Hippocampal formation (tissue), 2 donors: ENCODE measurements around the gene BFSP1.

Source experiments
- DNase-seq, 2 donors: peaks; one replicate each; lab custom pipeline; 2025; lab: John Stamatoyannopoulos, UW

BFSP1 gene

GRCh38 chr20:17520583-17520982 lies 10.6 kb downstream of the BFSP1 start:
- no peak for DNase-seq

GRCh38 chr20:17519606-17520285 lies 11.4 kb downstream of the BFSP1 start:
- no peak for DNase-seq

GRCh38 chr20:17518339-17519052 lies 12.7 kb downstream of the BFSP1 start:
- DNase-seq = no peak

- DNase-seq = no peak
Observed at GRCh38 chr20:17515053-17515452, 16.1 kb downstream of the BFSP1 start.

- no peak for DNase-seq
Observed at GRCh38 chr20:17513939-17514338, 17.2 kb downstream of the BFSP1 start.

- DNase-seq = no peak
Observed at GRCh38 chr20:17511401-17511800, 19.8 kb downstream of the BFSP1 start.

- no peak for DNase-seq
Observed at GRCh38 chr20:17510548-17510947, 20.6 kb downstream of the BFSP1 start.

GRCh38 chr20:17508756-17509155 lies 22.4 kb downstream of the BFSP1 start:
- DNase-seq = no peak

- DNase-seq = no peak
Observed at GRCh38 chr20:17507531-17507930, 23.6 kb downstream of the BFSP1 start.

- DNase-seq = no peak
Observed at GRCh38 chr20:17507032-17507431, 24.1 kb downstream of the BFSP1 start.

- DNase-seq = no peak
Observed at GRCh38 chr20:17505636-17506517, 25.3 kb downstream of the BFSP1 start.

- DNase-seq = peak; percentile 30 to 36
Observed at GRCh38 chr20:17504898-17505635, 26.1 kb downstream of the BFSP1 start.

GRCh38 chr20:17504066-17504897 lies 26.9 kb downstream of the BFSP1 start:
- DNase-seq = no peak

GRCh38 chr20:17503301-17504065 lies 27.7 kb downstream of the BFSP1 start:
- no peak for DNase-seq

GRCh38 chr20:17502105-17502504 lies 29.1 kb downstream of the BFSP1 start:
- no peak for DNase-seq

- DNase-seq = no peak
Observed at GRCh38 chr20:17501701-17502100, 29.5 kb downstream of the BFSP1 start.

- no peak for DNase-seq
Observed at GRCh38 chr20:17500826-17501225, 30.4 kb downstream of the BFSP1 start.

- no peak for DNase-seq
Observed at GRCh38 chr20:17500271-17500670, 30.9 kb downstream of the BFSP1 start.

- no peak for DNase-seq
Observed at GRCh38 chr20:17499041-17499440, 32.1 kb downstream of the BFSP1 start.

- no peak for DNase-seq
Observed at GRCh38 chr20:17498641-17499040, 32.5 kb downstream of the BFSP1 start.
